ENCODE results near the gene RNF227.
A peak's percentile ranks its signal among the peaks of the same experiment; 100 is the strongest.

Gene RNF227

DNA sequence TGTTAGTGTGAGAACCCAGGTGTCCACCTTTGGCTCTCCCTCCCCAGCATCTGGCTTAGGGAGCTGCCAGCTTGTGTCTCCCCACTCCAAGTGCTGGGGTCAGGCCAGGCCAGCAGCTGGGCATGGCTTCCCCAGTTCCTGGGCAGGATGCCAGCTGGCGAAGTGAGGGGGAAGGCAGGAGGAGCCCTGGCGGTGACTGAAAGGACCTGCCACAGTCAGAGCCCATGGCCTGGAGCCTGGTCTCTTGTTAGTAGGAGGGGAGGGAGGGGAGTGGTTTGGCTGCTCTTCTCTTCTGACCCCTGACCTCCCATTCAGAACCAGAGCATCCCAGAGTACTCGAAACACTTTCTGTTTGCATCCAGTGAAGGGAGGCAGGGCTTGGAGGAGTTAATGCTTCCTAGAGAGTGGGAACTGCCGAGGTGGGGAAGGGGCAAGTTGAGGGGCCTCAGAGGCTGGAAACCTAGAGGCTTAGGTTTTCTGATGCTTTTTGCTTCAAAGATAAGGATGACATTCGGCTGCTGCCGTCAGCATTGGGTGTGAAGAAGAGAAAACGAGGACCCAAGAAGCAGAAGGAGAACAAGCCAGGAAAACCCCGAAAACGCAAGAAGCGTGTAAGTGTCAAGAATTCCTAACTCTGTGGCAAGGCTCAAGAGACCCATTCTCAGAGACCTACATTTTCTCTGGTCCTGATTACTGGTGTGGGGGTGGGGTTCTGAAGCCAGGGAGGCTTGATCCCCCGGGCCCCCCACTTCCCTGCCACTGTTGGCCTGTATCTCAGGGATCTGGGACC lies 26.7 kb downstream of the RNF227 start:
- H3K4me3 ChIP-seq (ENCODE audit: low read length) = peak overlapping the region; percentile 82
- peak; percentile 77 for DNase-seq (ENCODE audit: low read depth)
- TF ChIP-seq, protein P1, sequence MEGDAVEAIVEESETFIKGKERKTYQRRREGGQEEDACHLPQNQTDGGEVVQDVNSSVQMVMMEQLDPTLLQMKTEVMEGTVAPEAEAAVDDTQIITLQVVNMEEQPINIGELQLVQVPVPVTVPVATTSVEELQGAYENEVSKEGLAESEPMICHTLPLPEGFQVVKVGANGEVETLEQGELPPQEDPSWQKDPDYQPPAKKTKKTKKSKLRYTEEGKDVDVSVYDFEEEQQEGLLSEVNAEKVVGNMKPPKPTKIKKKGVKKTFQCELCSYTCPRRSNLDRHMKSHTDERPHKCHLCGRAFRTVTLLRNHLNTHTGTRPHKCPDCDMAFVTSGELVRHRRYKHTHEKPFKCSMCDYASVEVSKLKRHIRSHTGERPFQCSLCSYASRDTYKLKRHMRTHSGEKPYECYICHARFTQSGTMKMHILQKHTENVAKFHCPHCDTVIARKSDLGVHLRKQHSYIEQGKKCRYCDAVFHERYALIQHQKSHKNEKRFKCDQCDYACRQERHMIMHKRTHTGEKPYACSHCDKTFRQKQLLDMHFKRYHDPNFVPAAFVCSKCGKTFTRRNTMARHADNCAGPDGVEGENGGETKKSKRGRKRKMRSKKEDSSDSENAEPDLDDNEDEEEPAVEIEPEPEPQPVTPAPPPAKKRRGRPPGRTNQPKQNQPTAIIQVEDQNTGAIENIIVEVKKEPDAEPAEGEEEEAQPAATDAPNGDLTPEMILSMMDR (IDR thresholded peaks at IDR 0.05; ENCODE audit: insufficient read depth, low read depth, low read length, missing control alignments) = peak; percentile 52

DNA sequence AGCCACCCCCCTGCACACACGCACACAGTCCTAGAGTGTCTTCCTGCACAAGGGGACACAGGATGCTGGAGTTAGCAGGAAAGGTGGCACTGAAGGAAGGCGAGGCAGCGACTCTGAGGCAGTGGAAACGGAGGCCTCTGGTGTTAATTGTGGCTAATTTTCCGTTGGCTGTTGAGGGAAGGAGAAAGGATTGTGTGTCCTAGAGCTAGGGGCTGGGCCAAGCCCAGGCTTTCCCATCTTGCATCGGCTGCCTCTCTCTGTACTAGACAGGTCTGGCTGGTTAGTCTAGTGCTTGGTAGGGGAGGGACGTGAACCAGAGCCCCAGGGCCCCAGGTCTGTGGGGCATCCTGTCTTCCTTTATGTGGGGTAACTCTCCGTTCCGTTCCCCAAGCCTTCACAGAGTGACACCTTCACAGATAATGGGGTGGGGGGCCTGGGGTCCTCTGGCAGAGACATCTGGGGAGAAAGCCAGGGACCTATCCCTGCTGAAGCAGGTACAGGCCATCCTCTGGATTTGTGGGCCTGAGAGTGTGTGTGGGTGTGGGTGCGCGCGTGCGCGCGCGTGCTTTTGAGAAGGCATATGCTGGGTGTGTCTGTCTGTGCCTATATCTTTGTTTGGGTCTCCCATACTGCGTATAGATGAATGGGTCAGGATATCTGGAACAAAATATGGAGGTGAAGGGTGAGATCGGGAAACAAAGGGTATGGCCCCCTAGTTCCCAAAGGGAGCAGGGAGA lies 27.7 kb downstream of the RNF227 start, which contains the start of gene CHD3:
Gene CHD3, plus strand, starts transcription at position 606 of the 737 bp plus-strand sequence. CDS start 212 bp downstream, outside the sequence.
- peak within 1 kb of the TSS; percentile 82 for H3K4me3 ChIP-seq (ENCODE audit: low read length)
- DNase-seq (ENCODE audit: low read depth) = peak; percentile 95
- TF ChIP-seq, protein P1 (IDR thresholded peaks at IDR 0.05; ENCODE audit: insufficient read depth, low read depth, low read length, missing control alignments) = no peak

DNA sequence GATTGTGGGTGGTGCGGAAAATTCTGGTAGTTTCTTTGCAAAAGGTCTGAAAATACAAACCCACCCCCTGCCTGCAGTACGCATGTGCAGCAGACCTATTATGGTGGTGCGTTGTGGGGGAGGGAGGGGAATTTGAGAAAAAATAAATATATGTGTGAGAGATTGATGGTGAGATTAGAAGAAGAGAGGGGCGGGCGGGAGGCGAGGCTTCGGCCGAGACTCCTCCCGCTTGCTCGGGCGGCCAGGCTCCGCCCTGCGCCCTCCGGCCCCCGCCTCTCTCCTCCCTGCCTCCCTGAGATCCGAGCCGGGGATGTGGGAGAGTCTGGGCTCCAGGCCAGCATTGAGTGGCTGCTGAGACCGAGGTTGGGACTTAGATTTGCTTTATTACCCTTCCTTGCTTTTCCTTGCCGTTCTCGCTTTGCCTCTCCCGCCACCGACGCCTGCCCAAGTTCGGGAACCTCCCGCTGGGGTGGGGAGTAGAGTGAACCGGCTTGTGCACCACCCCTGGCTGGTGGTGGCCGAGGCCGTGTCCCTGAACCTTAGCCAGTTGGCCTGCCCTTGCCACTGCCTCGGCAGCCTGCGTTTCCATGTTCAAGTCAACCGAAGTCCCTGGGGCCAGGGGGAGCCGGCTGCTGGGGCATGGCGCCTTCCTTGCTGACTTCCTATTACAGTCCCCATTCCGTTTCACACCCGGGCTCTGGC lies 28.5 kb downstream of the RNF227 start:
- peak; percentile 95 for DNase-seq (ENCODE audit: low read depth)
- H3K4me3 ChIP-seq (ENCODE audit: low read length) = peak overlapping the region; percentile 82
- TF ChIP-seq, protein P1 (IDR thresholded peaks at IDR 0.05; ENCODE audit: insufficient read depth, low read depth, low read length, missing control alignments) = no peak

DNA sequence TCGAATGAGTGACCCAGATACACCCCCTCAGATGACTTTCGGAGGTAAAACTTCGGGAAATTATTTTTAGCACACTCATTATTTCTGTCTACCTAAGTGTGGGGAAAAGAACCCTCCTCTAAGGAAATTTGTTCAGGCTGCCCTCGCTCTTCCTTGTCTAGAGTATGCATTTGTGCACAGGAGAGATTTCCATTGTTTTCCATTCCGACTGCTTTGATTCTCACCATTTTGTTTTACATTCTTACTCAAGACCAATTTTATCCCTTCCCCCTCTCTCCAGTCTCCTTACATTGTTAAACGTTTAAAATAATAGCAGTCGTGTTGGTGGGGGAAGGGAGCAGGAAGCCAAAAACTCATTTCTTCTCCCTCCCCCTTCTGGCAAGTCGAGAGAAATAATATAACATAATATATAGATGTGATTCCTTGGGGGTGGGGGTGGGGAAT lies 29.0 kb downstream of the RNF227 start:
- TF ChIP-seq, protein P1 (IDR thresholded peaks at IDR 0.05; ENCODE audit: insufficient read depth, low read depth, low read length, missing control alignments) = peak; percentile 36
- peak overlapping the region; percentile 82 for H3K4me3 ChIP-seq (ENCODE audit: low read length)

DNA sequence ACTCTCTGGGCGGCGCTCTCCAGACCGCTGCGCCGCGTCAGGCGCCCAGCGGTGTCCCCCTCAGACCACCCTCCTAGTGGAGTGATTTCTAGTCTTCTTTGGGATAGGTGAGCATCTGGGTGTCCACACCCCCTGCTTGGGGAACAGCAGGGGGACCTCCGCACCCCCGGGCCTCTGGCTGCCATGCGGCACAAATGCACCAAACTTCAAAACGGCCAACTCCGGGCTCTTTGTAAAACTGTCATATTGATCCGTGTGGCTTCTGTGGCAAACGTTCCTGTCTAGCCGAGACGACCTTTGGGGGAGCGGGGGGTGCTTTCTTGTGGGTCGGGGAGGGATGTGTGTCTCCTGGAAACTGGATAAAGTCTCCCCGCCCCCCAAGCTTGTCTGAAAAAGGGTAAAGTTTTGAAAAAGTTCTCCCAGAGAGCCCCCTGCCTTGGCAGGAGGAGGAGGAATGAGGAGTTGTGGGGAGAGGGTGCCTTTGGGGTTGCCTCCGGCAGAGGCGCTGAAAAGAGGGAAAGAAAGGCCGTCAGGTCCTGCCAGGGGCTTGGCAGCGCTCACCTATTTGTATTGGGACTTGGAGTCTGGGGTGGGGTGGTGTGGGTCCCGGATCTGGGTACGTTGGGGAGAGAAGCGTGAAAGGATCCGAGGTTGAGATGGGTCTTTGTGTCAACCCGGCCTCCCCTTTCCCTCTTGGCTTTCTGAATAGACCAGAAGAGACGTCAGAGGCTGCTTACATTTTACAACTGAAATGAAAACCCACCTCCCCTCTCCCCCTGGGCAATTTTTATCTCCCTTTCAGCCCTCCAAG lies 29.7 kb downstream of the RNF227 start:
- no peak for DNase-seq (ENCODE audit: low read depth)
- TF ChIP-seq, protein P1 (IDR thresholded peaks at IDR 0.05; ENCODE audit: insufficient read depth, low read depth, low read length, missing control alignments) = no peak

More for the DNA sequence above, 29.0 kb downstream of the RNF227 start:
- DNase-seq (ENCODE audit: low read depth) = no peak

More for the DNA sequence above, 29.7 kb downstream of the RNF227 start:
- H3K4me3 ChIP-seq (ENCODE audit: low read length) = peak overlapping the region; percentile 82
